ENCODE data around the gene CPB2.

- TF ChIP-seq, protein P1, sequence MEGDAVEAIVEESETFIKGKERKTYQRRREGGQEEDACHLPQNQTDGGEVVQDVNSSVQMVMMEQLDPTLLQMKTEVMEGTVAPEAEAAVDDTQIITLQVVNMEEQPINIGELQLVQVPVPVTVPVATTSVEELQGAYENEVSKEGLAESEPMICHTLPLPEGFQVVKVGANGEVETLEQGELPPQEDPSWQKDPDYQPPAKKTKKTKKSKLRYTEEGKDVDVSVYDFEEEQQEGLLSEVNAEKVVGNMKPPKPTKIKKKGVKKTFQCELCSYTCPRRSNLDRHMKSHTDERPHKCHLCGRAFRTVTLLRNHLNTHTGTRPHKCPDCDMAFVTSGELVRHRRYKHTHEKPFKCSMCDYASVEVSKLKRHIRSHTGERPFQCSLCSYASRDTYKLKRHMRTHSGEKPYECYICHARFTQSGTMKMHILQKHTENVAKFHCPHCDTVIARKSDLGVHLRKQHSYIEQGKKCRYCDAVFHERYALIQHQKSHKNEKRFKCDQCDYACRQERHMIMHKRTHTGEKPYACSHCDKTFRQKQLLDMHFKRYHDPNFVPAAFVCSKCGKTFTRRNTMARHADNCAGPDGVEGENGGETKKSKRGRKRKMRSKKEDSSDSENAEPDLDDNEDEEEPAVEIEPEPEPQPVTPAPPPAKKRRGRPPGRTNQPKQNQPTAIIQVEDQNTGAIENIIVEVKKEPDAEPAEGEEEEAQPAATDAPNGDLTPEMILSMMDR (IDR thresholded peaks at IDR 0.05; ENCODE audit: low read depth, low read length): no peak
- TF ChIP-seq EZH2phosphoT487 (IDR thresholded peaks at IDR 0.05; ENCODE audit: low read depth): no peak
These were observed 15.2 kb upstream of the CPB2 start for GRCh38 chr13:46119883-46120614.

Data from OCI-LY3 (cell line).